Panc1 (cell line): ENCODE results near the gene SERPINA3. TPM values are rescaled to one million over a fixed set of nuclear protein-coding genes. Genes with fewer than 3 reads are reported as not detected.

Source experiments
- ATAC-seq: fragments of 200-7000 bp; cut with Tn5 transposase; 2 replicates; pipeline ENCODE4 v1.9.1; 2020; ENCODE audit warnings: mild to moderate bottlenecking, moderate library complexity
- BruUV-seq: library from RNA; stranded (reverse); fragments of 400-500 nt; replicated peaks from 2 replicates; lab custom pipeline; 2021; lab: Mats Ljungman, UMichigan
- CTCF ChIA-PET: fragments of 300-600 bp; sonication (Branson Sonifier 250); formaldehyde crosslinking; loops from one replicate; lab custom pipeline; 2022; ENCODE audit warnings: antibody characterized with exemption; lab: Charles Lee
- POLR2A ChIA-PET: fragments of 300-600 bp; sonication (Branson Sonifier 250); formaldehyde crosslinking; loops from one replicate; lab custom pipeline; 2022; ENCODE audit warnings: antibody characterized with exemption; lab: Charles Lee
- DNase-seq: peaks from one replicate; pipeline ENCODE4 v3.0.0-alpha.2; 2010; ENCODE audit warnings: low read depth, low spot score
- H3K27ac ChIP-seq: 2 replicates; pipeline ENCODE4 v1.5.1; 2011; ENCODE audit warnings: mild to moderate bottlenecking, low read length, inconsistent platforms
- H3K27me3 ChIP-seq: fragments of 200-500 bp; sonication (Bioruptor generic); 2 replicates; pipeline ENCODE4 v1.6.0; 2014; ENCODE audit warnings: low read length, inconsistent platforms; ENCODE audit not compliant: control insufficient read depth, insufficient read depth
- H3K36me3 ChIP-seq: fragments of 200-500 bp; sonication (Bioruptor generic); 2 replicates; pipeline ENCODE4 v1.5.1; 2014; ENCODE audit warnings: inconsistent platforms, mild to moderate bottlenecking, low read length, moderate library complexity; ENCODE audit not compliant: control insufficient read depth, insufficient read depth
- H3K4me1 ChIP-seq: 2 replicates; pipeline ENCODE4 v1.5.1; 2011; ENCODE audit warnings: inconsistent platforms, mild to moderate bottlenecking, low read length, moderate library complexity; ENCODE audit not compliant: control insufficient read depth, insufficient read depth
- H3K4me3 ChIP-seq, 2 experiments: 2 replicates each; pipeline ENCODE4 v1.5.1; 2011 to 2012; ENCODE audit warnings: low read depth in 2 of 2, low read length in 2 of 2, mild to moderate bottlenecking in 2 of 2, inconsistent platforms in 1 of 2, moderate library complexity in 1 of 2
- H3K9me3 ChIP-seq: fragments of 200-500 bp; sonication (Bioruptor generic); 2 replicates; pipeline ENCODE4 v1.5.1; 2014; ENCODE audit warnings: low read depth, mild to moderate bottlenecking, inconsistent platforms, low read length, moderate library complexity; ENCODE audit not compliant: control insufficient read depth, insufficient read depth
- POLR2AphosphoS5 ChIP-seq: IDR thresholded peaks from 2 replicates; pipeline ENCODE4 v1.6.1; 2012; ENCODE audit warnings: mild to moderate bottlenecking, low read depth, low read length, moderate library complexity
- SIN3A ChIP-seq: IDR thresholded peaks from 2 replicates; pipeline ENCODE4 v1.6.1; 2012; ENCODE audit warnings: low read depth, mild to moderate bottlenecking, low read length, moderate library complexity, borderline replicate concordance; ENCODE audit not compliant: insufficient read depth
- TCF7L2 ChIP-seq: IDR thresholded peaks from 2 replicates; pipeline ENCODE4 v1.6.1; 2011; ENCODE audit warnings: mild to moderate bottlenecking, low read depth, low read length, inconsistent platforms
- in situ Hi-C: cut with HindIII; loops from 2 replicates; pipeline ENCODE4 v1.10.0; 2016; ENCODE audit warnings: low sequenced_read_pairs, low pct_unique_long_range_greater_than_20kb
- intact Hi-C: fragments of 100-400 bp; cut with micrococcal nuclease; formaldehyde crosslinking; loops from one replicate; pipeline ENCODE4 v1.10.0; 2022; ENCODE audit not compliant: unreplicated experiment
- total RNA-seq: library from RNA; stranded (reverse); gene quantifications from one replicate; pipeline ENCODE4 v1.2.1, GENCODE V29; 2021; ENCODE audit not compliant: unreplicated experiment
- TF ChIP-seq, protein P1 (sequence below): fragments of 450-650 bp; IDR thresholded peaks from 2 replicates; pipeline ENCODE4 v1.5.1; 2017; ENCODE audit warnings: mild to moderate bottlenecking
- TF ChIP-seq, protein P2 (sequence below), 2 experiments: IDR thresholded peaks; 2 replicates each; pipeline ENCODE4 v1.6.1; 2011 to 2012; ENCODE audit warnings: low read depth in 2 of 2, control low read depth in 1 of 2, low read length in 1 of 2, mild to moderate bottlenecking in 1 of 2, moderate library complexity in 1 of 2; ENCODE audit not compliant: insufficient read depth in 1 of 2

The SERPINA3 gene
- total RNA-seq, 1 experiment from 2014 or later = 5.7 TPM

DNA sequence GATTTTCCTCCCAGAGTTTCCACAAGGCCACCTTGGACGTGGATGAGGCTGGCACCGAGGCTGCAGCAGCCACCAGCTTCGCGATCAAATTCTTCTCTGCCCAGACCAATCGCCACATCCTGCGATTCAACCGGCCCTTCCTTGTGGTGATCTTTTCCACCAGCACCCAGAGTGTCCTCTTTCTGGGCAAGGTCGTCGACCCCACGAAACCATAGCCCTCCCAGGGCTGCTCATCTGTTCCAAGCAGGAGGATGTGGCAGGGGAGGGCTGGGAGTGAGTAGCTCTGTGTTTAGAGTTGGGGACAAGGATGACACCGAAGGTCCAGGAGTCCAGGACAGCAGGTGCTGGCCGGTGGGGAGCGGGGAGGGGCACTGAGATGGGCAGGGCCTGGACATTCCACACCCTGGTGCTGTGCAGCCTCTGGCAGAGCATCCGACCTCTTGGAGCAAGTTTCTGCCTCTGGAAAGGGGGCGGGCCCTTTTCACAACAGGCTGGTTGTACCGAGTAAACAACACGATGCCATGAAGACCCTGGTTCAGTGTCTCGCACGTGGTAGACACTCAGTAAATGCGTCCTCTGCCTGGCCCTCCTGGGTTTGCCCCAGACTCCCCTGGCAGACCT lies 42.7 kb upstream of the SERPINA3 start:
- Histone ChIP-seq H3K27ac (no peak overlapping the region), H3K9me3 (no peaks in the 10 kb centered on the region), H3K4me3 (no peak overlapping the region), H3K36me3 (no peaks in the 10 kb centered on the region), H3K4me1 (no peaks in the 10 kb centered on the region; the same call in 1 of the 2 replicates), H3K27me3 (no peaks in the 10 kb centered on the region)
- ChIA-PET POLR2A (no interaction called here), CTCF (no interaction called here)
- intact Hi-C loops (no loop called here), in situ Hi-C loops (no loop called here)
- no peak for ATAC-seq
- no TSS peak for BruUV-seq
- TF ChIP-seq POLR2AphosphoS5 = no peak
- TF ChIP-seq, protein P1, sequence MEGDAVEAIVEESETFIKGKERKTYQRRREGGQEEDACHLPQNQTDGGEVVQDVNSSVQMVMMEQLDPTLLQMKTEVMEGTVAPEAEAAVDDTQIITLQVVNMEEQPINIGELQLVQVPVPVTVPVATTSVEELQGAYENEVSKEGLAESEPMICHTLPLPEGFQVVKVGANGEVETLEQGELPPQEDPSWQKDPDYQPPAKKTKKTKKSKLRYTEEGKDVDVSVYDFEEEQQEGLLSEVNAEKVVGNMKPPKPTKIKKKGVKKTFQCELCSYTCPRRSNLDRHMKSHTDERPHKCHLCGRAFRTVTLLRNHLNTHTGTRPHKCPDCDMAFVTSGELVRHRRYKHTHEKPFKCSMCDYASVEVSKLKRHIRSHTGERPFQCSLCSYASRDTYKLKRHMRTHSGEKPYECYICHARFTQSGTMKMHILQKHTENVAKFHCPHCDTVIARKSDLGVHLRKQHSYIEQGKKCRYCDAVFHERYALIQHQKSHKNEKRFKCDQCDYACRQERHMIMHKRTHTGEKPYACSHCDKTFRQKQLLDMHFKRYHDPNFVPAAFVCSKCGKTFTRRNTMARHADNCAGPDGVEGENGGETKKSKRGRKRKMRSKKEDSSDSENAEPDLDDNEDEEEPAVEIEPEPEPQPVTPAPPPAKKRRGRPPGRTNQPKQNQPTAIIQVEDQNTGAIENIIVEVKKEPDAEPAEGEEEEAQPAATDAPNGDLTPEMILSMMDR = no peak
- TF ChIP-seq TCF7L2 = no peak
- no peak for DNase-seq

- no peaks in the 10 kb centered on the region for H3K36me3 ChIP-seq
- H3K9me3 ChIP-seq = no peaks in the 10 kb centered on the region
- intact Hi-C loops = no loop called here
- H3K4me1 ChIP-seq = no peaks in the 10 kb centered on the region; the same call in 1 of the 2 replicates
- ChIA-PET POLR2A (no interaction called here), CTCF (no interaction called here)
- H3K4me3 ChIP-seq = no peak overlapping the region
- no peaks in the 10 kb centered on the region for H3K27me3 ChIP-seq
- no TSS peak for BruUV-seq
- in situ Hi-C loops = no loop called here
- ATAC-seq = no peak
- no peak for DNase-seq
- TF ChIP-seq, protein P1 = no peak
- TF ChIP-seq TCF7L2 (no peak), POLR2AphosphoS5 (no peak), SIN3A (no peak)
- TF ChIP-seq, protein P2, sequence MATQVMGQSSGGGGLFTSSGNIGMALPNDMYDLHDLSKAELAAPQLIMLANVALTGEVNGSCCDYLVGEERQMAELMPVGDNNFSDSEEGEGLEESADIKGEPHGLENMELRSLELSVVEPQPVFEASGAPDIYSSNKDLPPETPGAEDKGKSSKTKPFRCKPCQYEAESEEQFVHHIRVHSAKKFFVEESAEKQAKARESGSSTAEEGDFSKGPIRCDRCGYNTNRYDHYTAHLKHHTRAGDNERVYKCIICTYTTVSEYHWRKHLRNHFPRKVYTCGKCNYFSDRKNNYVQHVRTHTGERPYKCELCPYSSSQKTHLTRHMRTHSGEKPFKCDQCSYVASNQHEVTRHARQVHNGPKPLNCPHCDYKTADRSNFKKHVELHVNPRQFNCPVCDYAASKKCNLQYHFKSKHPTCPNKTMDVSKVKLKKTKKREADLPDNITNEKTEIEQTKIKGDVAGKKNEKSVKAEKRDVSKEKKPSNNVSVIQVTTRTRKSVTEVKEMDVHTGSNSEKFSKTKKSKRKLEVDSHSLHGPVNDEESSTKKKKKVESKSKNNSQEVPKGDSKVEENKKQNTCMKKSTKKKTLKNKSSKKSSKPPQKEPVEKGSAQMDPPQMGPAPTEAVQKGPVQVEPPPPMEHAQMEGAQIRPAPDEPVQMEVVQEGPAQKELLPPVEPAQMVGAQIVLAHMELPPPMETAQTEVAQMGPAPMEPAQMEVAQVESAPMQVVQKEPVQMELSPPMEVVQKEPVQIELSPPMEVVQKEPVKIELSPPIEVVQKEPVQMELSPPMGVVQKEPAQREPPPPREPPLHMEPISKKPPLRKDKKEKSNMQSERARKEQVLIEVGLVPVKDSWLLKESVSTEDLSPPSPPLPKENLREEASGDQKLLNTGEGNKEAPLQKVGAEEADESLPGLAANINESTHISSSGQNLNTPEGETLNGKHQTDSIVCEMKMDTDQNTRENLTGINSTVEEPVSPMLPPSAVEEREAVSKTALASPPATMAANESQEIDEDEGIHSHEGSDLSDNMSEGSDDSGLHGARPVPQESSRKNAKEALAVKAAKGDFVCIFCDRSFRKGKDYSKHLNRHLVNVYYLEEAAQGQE (IDR thresholded peaks at IDR 0.05; ENCODE audit: insufficient read depth in 1 of 2, low read depth in 2 of 2, low read length in 1 of 2) = no peak
- H3K27ac ChIP-seq = no peak overlapping the region
Measured at GRCh38 chr14:94570002-94570400, 42.2 kb upstream of the SERPINA3 start.
